GM20000 (cell line): ENCODE measurements around the gene CACNA2D2.

Experiments
- DNase-seq: peaks from one replicate; pipeline ENCODE4 v3.0.0; 2012; ENCODE audit warnings: low spot score
- CTCF ChIP-seq: IDR thresholded peaks from 2 replicates; pipeline ENCODE4 v1.5.1; 2012; ENCODE audit warnings: mild to moderate bottlenecking, control low read depth; ENCODE audit errors: extremely low read depth, missing control alignments

The CACNA2D2 gene

DNA sequence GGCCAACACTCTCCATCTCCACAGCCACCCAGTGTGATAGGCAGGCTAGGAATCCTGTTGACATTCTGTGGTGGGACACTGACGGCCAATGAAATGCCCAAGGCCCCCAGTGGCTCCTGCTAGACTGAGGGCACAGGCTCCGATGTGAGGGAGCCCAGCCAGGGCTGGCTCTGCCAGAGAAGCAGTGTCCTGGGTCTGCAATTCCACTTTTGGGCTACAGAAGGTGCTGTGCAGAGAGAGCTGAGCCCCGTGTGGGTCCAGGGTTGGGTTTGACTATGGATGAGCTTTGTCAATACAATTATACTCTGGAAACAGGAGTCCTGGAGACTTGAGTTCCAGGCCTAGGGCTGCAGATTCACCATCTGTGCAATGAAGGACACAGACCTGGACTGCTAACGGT is 88.4 kb downstream of the CACNA2D2 start:
- no peak for DNase-seq

DNA sequence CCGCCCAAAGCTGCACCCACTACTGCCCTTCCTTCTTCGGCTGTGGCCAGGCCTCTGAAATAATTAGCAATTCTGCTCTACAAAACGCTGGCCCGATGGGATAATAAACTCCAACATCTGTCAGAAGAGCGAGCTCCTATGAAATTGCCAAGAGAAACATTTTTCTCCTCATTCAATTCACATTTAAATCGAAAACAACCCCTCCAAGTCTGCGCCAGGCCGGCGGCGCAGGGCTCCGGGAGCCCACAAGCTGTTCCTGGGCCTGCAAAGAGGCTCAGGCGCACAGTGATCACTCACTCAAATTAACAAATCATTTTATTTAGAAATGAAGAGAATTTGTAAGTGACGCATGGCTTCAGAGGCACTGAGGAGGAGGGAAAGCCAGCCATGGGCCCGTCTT is 88.8 kb downstream of the CACNA2D2 start:
- no peak for DNase-seq
- no peak for TF ChIP-seq CTCF

More for the DNA sequence above, 88.4 kb downstream of the CACNA2D2 start:
- TF ChIP-seq CTCF = no peak

DNA sequence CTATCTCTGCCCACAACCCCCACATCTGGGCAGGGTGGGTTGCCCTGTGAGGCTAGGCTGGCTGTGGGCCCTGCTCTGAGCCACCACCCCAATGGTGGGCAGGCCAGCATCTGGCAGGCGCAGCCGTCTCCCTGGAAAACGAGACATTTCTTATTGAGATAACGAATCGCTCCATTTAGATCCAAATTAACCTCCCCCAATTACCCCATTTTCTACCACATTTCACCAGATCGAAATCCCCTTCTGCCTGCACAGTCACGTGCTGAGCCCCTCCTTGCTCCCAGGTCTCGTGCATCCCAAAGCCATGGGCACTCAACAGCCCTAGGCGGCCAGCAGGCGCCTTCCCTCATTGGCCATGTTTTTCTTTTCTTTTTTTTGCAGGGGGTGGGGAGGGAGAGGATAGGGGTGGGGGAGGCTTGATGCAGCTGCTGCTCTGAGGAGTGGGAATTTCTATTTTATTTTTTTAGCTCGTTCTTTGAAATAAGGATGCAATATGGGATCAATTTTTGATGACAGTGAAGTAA is 91.1 kb downstream of the CACNA2D2 start:
- DNase-seq = no peak
- TF ChIP-seq CTCF = no peak

GRCh38 chr3:50411229-50411628 is 92.2 kb downstream of the CACNA2D2 start:
- TF ChIP-seq CTCF = no peak
- no peak for DNase-seq

GRCh38 chr3:50410608-50411139 is 92.8 kb downstream of the CACNA2D2 start:
- no peak for DNase-seq
- TF ChIP-seq CTCF = no peak

DNA sequence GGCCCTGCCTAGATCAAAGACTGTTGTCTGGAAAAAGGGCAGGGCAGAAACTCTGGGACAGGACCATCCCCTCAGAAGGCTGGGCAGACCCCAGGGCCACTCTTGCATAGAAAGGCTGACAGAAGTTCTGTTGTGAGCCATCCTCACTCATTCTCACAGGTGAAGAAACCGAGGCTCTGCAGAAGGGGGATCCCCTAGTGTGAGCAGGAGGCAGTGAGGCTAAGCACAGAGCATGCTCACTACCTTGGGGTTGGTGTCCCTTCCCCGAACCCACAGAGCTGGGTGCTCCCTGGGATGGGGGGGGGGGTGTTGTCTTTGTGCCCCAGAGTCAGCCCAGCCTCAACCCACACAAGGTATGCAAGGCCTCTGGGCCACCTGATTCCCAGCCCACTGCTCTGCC is 93.2 kb downstream of the CACNA2D2 start:
- no peak for DNase-seq
- TF ChIP-seq CTCF = no peak

GRCh38 chr3:50408443-50408944 is 94.9 kb downstream of the CACNA2D2 start:
- DNase-seq = no peak
- TF ChIP-seq CTCF = no peak
